Mesodermal cell (in vitro differentiated cells): Measurements from ENCODE around the gene NHSL1.

Experiments
- H3K27ac ChIP-seq: 2 replicates; pipeline ENCODE4 v1.7.0; 2013; ENCODE audit warnings: mild to moderate bottlenecking, low read depth, low read length, moderate library complexity; ENCODE audit not compliant: severe bottlenecking
- H3K36me3 ChIP-seq: 2 replicates; pipeline ENCODE4 v1.7.1; 2013; ENCODE audit warnings: mild to moderate bottlenecking, low read length, moderate library complexity; ENCODE audit not compliant: control insufficient read depth, insufficient read depth
- H3K4me1 ChIP-seq: one replicate; pipeline ENCODE4 v1.7.1; 2013; ENCODE audit warnings: mild to moderate bottlenecking, low read length; ENCODE audit not compliant: insufficient read depth, control insufficient read depth, poor library complexity, severe bottlenecking
- H3K4me3 ChIP-seq: 2 replicates; pipeline ENCODE4 v1.7.0; 2013; ENCODE audit warnings: low read length, control low read depth, mild to moderate bottlenecking; ENCODE audit not compliant: insufficient read depth, poor library complexity, severe bottlenecking; ENCODE audit errors: extremely low read depth
- H3K9me3 ChIP-seq: 2 replicates; pipeline ENCODE4 v1.7.1; 2013; ENCODE audit warnings: mild to moderate bottlenecking, low read length, moderate library complexity; ENCODE audit not compliant: control insufficient read depth
- WGBS, 2 experiments: methylation state at CpG; one replicate each; pipeline ENCODE4 v1.1.5; 2013; ENCODE audit warnings: missing lambda C conversion rate in 2 of 2; ENCODE audit not compliant: insufficient coverage in 2 of 2; 5-methylcytosine and 5-hydroxymethylcytosine counted together

NHSL1 gene

DNA sequence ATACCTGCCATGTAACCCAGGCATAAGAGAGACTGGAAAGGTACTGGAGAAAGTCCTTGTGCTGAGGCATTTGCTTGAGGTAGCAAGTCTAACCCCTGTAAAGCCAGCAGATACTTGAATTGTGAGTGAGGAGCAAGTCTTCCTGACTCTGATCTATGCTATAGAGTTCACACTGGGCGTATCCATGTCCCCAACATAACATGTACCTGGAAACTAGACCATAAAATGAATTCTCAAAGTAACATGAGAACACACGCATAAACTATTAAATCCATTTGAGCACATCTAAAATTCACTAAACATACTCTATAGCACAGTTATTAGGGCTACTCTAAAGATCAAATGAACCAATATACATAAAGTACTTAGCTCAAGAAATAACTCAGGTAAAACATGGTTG, 2.0 kb downstream of the NHSL1 start:
- no peak overlapping the region for H3K27ac ChIP-seq
- H3K4me3 ChIP-seq: no peak overlapping the region
- H3K36me3 ChIP-seq: peaks cover 7% of the 10 kb centered on the region
- no peaks in the 10 kb centered on the region for H3K9me3 ChIP-seq
- 75 to 93% methylated on average over 1 to 2 of the region's 2 CpGs for WGBS, 2 experiments
- peaks cover 6% of the 10 kb centered on the region for H3K4me1 ChIP-seq

DNA sequence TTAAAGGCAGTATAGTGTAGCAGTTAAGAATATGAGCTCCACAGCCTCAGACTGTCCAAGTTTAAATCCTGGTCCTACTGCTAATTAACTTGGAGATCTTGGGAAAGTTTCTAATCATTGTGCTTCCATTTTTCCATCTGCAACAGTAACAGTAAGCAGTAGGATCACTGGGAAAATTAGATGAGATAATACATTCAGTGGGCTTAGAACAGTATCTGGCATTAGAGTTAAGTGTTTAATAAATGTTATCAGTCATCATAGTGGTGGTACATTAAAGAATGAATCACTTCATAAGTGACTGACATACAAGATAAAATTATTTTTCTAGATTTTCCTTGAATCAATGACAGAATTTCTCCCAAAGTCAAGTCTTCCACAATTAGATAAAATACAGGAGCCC, 5.0 kb downstream of the NHSL1 start:
- H3K4me3 ChIP-seq: no peak overlapping the region
- H3K27ac ChIP-seq: no peak overlapping the region
- peaks cover 7% of the 10 kb centered on the region for H3K36me3 ChIP-seq
- H3K9me3 ChIP-seq: no peaks in the 10 kb centered on the region
- no peaks in the 10 kb centered on the region for H3K4me1 ChIP-seq

DNA sequence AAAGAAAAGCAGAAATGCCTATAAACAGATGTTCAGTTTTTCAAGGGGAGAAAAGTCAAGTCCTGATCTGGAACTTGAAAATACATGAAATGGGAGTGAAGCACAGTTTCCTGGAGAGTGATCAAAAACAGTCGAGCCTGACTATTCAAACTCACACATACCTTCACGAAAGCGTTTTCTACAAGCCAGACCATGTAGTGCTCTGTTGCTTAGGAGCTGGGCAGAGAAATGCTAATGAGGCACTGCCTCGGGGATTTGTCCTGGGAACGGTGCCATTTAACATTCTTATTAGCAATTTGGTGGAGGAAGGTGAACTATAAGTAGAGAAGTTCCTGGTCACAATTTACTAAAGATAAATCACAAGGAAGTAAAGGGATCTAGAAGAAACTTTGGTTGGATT, 5.9 kb downstream of the NHSL1 start:
- Histone ChIP-seq H3K4me3 (no peak overlapping the region), H3K36me3 (peaks cover 11% of the 10 kb centered on the region), H3K4me1 (no peaks in the 10 kb centered on the region), H3K27ac (no peak overlapping the region), H3K9me3 (no peaks in the 10 kb centered on the region)
- 30% methylated on average over 3 of the region's 5 CpGs; no CpG with 5 or more reads in 1 of the 2 experiments for WGBS, 2 experiments

DNA sequence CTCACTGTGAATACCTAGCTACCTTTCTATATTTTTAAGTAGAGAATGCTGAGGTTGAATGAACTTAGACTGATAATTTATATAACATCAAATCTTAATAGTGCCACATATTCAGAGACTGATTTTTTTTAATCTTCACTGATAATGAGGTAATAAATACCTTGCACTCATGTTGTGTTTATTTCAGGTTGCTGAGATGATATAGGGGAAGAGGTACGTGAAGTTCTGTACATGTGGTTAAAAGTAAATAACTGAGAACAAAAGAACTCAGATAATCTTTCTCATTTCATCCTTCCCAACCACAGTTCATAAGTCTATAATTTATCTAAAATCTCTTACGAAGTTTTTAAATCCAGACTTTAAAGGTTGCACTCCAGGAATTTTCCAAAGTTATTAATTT, 6.4 kb downstream of the NHSL1 start:
- Histone ChIP-seq H3K36me3 (peaks cover 12% of the 10 kb centered on the region), H3K27ac (no peak overlapping the region), H3K4me3 (no peak overlapping the region), H3K4me1 (no peaks in the 10 kb centered on the region), H3K9me3 (no peaks in the 10 kb centered on the region)
- WGBS, 2 experiments: no CpG with 5 or more reads among the region's 2 CpGs

DNA sequence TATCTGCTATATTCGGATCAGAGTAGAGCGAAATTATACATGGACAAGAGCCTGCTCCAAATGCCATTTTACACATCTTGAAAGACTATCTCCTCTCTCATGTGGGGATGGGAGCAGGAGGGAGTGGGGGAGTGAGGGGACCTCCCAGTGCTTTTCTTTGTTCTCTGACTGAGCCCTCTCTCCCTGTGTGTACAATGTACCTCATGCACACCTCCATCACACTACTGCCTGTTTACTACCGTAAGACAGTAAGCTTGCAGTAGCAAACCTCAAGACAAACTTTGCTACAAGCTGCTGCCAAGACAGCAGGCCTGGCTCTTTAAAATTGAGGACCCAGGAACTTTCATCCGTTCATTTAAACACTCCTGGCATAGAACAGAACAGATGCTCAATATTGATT, 7.2 kb downstream of the NHSL1 start:
- H3K4me1 ChIP-seq: no peaks in the 10 kb centered on the region
- no peak overlapping the region for H3K27ac ChIP-seq
- peaks cover 12% of the 10 kb centered on the region for H3K36me3 ChIP-seq
- H3K4me3 ChIP-seq: no peak overlapping the region
- 63 to 72% methylated on average over 1 to 2 of the region's 4 CpGs for WGBS, 2 experiments
- H3K9me3 ChIP-seq: no peaks in the 10 kb centered on the region

DNA sequence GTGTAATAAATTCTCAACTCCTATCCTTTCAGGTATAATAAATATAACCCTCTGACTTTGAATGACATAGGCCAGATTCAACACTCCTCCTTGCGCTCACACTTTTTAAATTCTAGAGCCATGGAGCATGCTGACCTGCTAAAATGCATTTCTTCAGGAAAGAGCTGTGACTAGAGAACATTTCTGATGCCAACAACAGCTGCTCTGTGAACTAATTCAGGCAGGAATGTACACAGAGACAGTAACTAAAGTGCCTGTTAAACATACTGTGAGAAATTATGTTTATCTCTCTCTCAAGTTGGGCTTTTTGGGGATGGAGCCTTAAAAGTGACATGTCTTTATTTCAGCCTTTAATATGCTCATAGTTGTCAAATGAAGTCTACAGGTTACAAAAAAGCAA, 8.3 kb downstream of the NHSL1 start:
- H3K27ac ChIP-seq: no peak overlapping the region

DNA sequence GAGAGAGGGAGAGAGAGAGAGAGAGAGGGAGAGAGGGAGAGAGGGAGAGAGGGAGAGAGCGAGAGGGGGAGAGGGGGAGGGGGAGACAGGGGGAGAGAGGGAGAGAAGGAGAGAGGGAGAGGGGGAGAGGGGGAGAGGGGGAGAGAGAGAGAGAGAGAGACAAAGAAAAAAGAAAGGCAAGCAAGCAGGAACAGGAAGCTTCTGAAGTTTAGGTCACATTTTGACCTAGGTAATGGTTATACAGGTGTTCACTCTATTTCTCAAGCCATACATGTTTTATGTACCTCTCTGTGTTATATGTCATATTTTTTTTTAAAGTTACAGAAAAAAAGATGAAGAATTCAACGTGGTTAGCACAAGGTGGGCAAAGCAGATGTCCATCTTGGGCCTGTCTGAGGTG, 9.4 kb downstream of the NHSL1 start:
- 100% methylated on average over 1 of the region's 2 CpGs for WGBS, 2 experiments
- H3K27ac ChIP-seq: no peak overlapping the region
- no peak overlapping the region for H3K4me3 ChIP-seq
- H3K36me3 ChIP-seq: peaks cover 5% of the 10 kb centered on the region
- H3K4me1 ChIP-seq: peaks cover 8% of the 10 kb centered on the region
- no peaks in the 10 kb centered on the region for H3K9me3 ChIP-seq

More for the DNA sequence above, 8.3 kb downstream of the NHSL1 start:
- Histone ChIP-seq H3K36me3 (peaks cover 8% of the 10 kb centered on the region), H3K4me1 (no peaks in the 10 kb centered on the region), H3K9me3 (no peaks in the 10 kb centered on the region), H3K4me3 (no peak overlapping the region)
- WGBS, 2 experiments: 80 to 100% methylated on average over 1 of the region's 1 CpG

DNA sequence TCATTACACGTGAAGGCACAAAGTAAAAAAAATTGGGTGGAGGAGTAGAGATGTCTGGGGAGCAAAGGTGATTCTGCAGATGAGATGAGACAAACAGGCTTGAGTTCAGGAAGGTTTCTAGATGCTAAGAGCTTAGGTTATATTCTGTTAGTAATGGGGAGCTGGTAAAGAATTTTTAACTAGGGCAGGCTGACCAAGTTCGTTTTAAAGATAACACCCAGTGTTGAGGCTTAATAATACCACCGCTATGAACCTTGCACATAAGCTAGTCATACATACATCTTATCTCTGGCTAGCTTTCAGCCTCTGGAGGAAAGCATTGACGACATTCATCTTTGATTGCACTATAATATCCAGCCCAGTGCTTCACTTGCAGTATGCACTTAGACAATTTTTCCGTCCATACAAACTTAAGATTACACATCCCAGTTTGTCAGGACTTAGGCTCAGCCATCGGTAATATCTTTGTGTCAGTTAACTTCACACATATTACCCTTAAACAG, 12.1 kb downstream of the NHSL1 start:
- Histone ChIP-seq H3K9me3 (no peaks in the 10 kb centered on the region), H3K4me1 (peaks cover 8% of the 10 kb centered on the region), H3K27ac (no peak overlapping the region), H3K4me3 (no peak overlapping the region), H3K36me3 (peaks cover 13% of the 10 kb centered on the region)
- 92 to 93% methylated on average over 5 to 6 of the region's 6 CpGs for WGBS, 2 experiments

DNA sequence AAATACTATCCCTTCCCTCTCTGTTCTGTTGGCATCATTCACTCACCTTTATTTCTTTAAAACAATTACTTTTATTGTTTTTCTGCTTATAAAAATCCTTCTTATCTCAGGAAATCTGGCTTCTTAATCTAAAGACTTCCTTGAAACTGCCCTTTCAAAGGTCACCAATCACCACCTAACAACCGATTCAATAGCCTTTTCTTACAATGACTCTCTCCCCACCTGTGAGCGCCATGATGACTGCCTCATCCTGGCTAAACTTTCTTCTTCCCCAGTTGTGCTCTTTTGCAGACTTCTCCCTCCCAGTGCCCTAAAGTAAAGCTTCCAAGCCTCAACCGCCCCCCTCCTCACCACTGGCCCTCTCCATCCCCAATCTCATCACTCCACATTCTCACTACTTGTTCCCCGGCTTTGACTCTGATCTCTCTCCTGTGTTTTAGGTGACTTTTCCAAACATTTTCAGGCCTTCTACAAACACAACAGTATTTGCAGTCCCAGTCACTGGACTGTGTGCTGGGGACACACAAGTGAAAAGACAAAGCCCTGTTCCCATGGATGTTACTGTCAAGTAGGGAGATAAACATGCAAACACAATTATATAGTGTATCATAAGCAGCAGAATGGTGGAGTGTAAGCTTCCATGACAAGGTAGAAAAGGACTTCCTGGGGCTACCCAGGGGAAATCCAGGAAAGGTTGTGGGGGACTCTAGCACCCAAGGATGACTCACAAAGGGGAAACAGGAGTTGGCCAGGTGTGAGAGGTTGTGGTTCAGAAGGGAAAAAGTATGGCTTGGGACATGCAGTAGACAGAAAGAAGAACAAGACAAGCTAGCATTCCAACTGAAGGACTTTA, 12.8 kb downstream of the NHSL1 start:
- Histone ChIP-seq H3K4me3 (no peak overlapping the region), H3K36me3 (peaks cover 13% of the 10 kb centered on the region), H3K4me1 (peaks cover 8% of the 10 kb centered on the region), H3K27ac (no peak overlapping the region), H3K9me3 (no peaks in the 10 kb centered on the region)
- WGBS, 2 experiments: 72 to 75% methylated on average over 4 of the region's 4 CpGs

DNA sequence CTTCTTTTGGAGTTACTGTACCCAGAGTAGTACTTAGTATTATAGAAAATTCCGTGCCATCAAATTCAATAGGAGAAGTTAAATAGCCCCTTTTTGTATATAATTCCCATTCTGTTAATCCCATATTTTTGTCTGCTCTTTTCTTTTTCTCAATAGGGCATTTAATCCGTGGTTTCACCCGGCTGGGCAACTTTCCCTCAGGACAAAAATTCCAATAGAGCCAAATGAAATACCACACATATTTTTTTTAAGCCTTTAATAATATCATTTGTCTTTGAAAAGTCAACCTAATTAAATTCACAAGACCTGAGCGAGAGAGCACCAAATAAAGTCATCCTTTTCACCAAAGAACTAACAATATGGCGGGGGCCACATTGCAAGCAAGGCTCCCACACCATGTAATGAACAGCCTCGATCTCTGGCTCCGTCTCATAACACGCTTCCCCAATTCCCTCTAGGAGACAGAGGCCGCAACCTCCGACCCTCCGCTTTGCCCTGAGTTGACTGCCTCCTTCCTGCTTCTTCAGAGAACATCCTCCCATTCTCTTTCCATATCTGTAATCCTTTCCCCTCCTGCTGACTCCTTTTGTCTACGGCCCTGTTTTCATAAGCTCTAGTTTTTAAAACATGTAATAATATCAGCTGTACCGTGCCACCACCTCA, 13.6 kb downstream of the NHSL1 start:
- Histone ChIP-seq H3K4me3 (no peak overlapping the region), H3K9me3 (no peaks in the 10 kb centered on the region), H3K36me3 (peaks cover 13% of the 10 kb centered on the region), H3K27ac (peak overlapping the region; percentile 3), H3K4me1 (peaks cover 8% of the 10 kb centered on the region)
- WGBS, 2 experiments: 70 to 71% methylated on average over 10 to 12 of the region's 13 CpGs
